ENCODE results near the gene OR1M1. TPM values are rescaled to one million over a fixed set of nuclear protein-coding genes. Genes with fewer than 3 reads are reported as not detected.
A peak's percentile ranks its signal among the peaks of the same experiment; 100 is the strongest.

OR1M1 gene
- total RNA-seq, 2 experiments from 2014 or later = not detected

DNA sequence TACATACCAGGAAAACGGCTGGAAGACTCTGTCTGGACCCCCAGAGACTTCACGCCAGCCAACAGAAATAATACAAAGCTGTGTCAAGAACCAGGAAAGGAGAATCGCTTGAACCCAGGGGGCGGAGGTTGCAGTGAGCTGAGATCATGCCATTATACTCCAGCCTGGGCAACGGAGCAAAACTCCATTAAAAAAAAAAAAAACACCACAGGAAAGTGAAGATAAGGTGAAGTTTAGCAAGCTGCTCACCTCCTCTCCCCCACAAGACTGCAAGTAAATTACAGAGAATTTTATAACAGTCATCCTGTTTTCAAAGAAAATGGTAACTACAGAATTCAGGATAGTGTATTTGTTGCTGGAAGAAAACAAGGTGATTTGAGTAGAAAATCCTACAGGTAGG, 29.7 kb downstream of the OR1M1 start:
- no peaks in the 10 kb centered on the region for H3K9me3 Mint-ChIP-seq
- H3K27me3 Mint-ChIP-seq = peaks cover 8% of the 10 kb centered on the region
- POLR2A ChIA-PET = no interaction called here
- no peak for DNase-seq
- no peak overlapping the region for H3K4me3 Mint-ChIP-seq
- ATAC-seq (ENCODE audit: low read depth) = no peak
- H3K36me3 Mint-ChIP-seq = no peaks in the 10 kb centered on the region
- H3K4me1 Mint-ChIP-seq = no peaks in the 10 kb centered on the region
- H3K27ac Mint-ChIP-seq = no peak overlapping the region

DNA sequence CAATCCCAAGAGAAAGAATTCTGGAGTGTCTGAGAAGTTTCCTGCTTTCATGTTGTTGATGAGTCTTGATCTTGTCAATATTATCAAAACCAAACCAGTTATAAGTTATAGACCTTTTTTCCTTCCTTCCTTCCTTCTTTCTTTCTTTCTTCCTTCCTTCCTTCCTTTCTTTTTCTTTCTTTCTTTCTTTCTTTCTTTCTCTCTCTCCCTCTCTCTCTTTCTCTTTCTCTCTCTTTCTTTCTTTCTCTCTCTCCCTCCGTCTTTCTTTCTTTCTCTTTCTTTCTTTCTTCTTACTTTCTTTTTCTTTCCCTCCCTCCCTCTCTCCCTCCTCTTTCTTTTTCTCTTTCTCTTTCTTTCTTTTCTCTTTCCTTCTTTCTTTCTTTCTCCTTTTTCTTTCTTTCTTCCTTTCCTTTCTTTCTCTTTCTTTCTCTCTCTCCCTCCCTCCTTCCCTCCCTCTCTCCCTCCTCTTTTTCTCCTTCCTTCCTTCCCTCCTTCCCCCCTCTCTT, 40.1 kb downstream of the OR1M1 start, which contains the start of gene OR7G3:
Gene OR7G3 (minus strand): TSS at position 51 of the 506 bp plus-strand sequence. CDS start 0 bp downstream, at position 51.
- H3K4me3 Mint-ChIP-seq = no peak within 1 kb of the TSS

DNA sequence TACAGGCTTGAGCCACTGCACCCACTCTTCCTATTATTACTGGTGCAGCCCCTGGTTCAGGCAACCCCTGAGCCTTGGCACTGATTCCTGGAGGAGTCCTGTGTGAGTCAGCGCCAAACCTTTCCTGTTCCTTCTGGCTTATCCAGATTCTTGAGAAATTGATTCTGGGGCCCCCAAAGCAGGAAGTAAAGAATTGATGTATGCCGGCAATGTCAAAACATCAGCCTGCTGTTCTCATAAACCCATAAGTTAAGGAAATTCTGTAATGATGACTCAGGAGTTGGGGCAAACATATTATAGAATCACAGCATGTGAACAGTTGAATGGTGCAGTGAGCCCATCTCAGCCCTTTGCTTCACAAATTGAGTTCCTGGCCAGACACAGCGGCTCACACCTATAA, 41.3 kb downstream of the OR1M1 start:
- ATAC-seq (ENCODE audit: low read depth) (no peak), DNase-seq (no peak)
- Mint-ChIP-seq H3K4me1 (peaks cover 11% of the 10 kb centered on the region), H3K4me3 (no peak overlapping the region), H3K36me3 (no peaks in the 10 kb centered on the region), H3K27me3 (peaks cover 8% of the 10 kb centered on the region), H3K27ac (no peak overlapping the region), H3K9me3 (no peaks in the 10 kb centered on the region)
- POLR2A ChIA-PET = no interaction called here

More for the DNA sequence above, 40.1 kb downstream of the OR1M1 start, which contains the start of gene OR7G3:
- ATAC-seq (ENCODE audit: low read depth) (no peak), DNase-seq (no peak)
- no peaks in the 10 kb centered on the region for H3K36me3 Mint-ChIP-seq
- peaks cover 8% of the 10 kb centered on the region for H3K27me3 Mint-ChIP-seq
- no peaks in the 10 kb centered on the region for H3K9me3 Mint-ChIP-seq
- peaks cover 11% of the 10 kb centered on the region for H3K4me1 Mint-ChIP-seq
- H3K27ac Mint-ChIP-seq = no peak within 1 kb of the TSS
- POLR2A ChIA-PET = no interaction called here

DNA sequence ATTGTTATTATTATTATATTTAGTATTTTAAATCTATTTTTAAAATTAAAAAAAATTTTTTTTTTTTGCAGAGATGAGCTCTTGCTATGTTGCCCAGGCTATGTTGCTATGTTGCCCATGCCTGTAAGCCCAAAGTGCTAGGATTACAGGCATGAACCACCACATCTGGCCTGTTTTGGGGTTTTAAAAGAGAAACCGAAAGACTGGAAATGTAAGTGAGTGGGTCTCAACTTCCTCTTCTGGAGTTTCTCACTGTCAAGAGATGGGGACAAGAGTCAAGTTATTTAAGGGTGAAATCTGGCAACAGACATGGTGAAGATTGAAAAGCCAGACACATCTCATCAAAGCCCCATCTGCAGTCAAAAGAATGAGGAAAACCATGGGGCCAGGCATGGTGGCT, 44.1 kb downstream of the OR1M1 start:
- H3K4me1 Mint-ChIP-seq = peaks cover 11% of the 10 kb centered on the region
- DNase-seq = no peak
- H3K4me3 Mint-ChIP-seq = peak overlapping the region; percentile 25

DNA sequence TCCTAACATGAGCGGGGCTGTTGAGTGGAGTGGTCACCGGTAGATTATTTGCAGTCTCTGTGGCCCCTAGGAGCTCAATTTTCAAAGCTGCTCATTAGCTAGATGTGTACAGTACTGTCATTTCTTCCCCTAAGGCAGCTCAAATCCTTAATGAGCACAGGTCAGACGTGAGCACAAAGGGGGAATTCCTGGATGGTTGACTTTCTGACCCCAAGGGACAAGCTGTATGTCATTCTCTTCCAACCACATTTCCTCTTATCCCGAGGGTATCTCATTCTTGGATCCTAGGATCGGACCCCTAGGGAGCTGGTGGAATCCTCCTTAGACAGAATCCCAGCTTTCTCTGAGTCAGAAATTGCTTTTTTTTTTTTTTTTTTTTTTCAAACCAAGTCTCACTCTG, 45.6 kb downstream of the OR1M1 start:
- Mint-ChIP-seq H3K4me1 (peaks cover 14% of the 10 kb centered on the region), H3K36me3 (no peaks in the 10 kb centered on the region), H3K27ac (no peak overlapping the region), H3K4me3 (no peak overlapping the region), H3K27me3 (peaks cover under 1% of the 10 kb centered on the region), H3K9me3 (no peaks in the 10 kb centered on the region)
- POLR2A ChIA-PET = interaction anchor here (0.6 kb wide), 1 partner anchor 151 kb away, joined by 3 read pairs; no protein-coding TSS in a partner anchor
- no peak for ATAC-seq (ENCODE audit: low read depth)
- no peak for DNase-seq

More for the DNA sequence above, 44.1 kb downstream of the OR1M1 start:
- POLR2A ChIA-PET = interaction anchor here (0.6 kb wide), 1 partner anchor 37 kb away, joined by 7 read pairs; no protein-coding TSS in a partner anchor
- Mint-ChIP-seq H3K27ac (peak overlapping the region; percentile 76), H3K36me3 (no peaks in the 10 kb centered on the region), H3K27me3 (peaks cover 8% of the 10 kb centered on the region), H3K9me3 (no peaks in the 10 kb centered on the region)
- peak; percentile 68 for ATAC-seq (ENCODE audit: low read depth)

DNA sequence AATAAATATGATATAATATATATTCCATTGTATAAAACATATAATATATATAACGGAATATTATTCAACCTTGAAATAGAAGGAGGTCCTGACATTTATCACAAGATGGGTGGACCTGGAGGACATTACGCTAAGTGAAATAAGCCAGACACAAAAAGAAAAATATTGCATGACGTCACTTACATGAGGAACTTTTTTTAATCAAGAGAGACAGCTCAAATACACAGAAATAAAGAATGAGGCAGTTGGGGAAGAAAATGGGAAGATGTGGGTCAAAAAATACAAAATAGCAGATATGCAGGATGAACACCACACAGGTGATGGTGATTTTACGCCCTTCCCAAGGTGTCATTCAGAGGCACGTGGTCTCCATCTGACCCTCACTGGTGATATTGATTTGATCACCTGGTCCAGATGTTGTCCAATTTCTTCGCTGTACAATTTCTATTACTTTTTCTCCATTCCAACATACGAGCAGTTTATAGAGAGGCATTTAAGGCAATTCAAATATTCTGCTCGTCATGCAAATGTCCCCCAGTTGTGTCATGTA, 52.8 kb downstream of the OR1M1 start:
- H3K27me3 Mint-ChIP-seq = no peaks in the 10 kb centered on the region
- H3K9me3 Mint-ChIP-seq = peaks cover 6% of the 10 kb centered on the region
- peak overlapping the region; percentile 96 for H3K27ac Mint-ChIP-seq
- peaks cover 25% of the 10 kb centered on the region for H3K36me3 Mint-ChIP-seq
- peak; percentile 8 for ATAC-seq (ENCODE audit: low read depth)
- H3K4me1 Mint-ChIP-seq = peaks cover 26% of the 10 kb centered on the region
- peak overlapping the region; percentile 90 for H3K4me3 Mint-ChIP-seq
- DNase-seq = no peak
- POLR2A ChIA-PET = no interaction called here

DNA sequence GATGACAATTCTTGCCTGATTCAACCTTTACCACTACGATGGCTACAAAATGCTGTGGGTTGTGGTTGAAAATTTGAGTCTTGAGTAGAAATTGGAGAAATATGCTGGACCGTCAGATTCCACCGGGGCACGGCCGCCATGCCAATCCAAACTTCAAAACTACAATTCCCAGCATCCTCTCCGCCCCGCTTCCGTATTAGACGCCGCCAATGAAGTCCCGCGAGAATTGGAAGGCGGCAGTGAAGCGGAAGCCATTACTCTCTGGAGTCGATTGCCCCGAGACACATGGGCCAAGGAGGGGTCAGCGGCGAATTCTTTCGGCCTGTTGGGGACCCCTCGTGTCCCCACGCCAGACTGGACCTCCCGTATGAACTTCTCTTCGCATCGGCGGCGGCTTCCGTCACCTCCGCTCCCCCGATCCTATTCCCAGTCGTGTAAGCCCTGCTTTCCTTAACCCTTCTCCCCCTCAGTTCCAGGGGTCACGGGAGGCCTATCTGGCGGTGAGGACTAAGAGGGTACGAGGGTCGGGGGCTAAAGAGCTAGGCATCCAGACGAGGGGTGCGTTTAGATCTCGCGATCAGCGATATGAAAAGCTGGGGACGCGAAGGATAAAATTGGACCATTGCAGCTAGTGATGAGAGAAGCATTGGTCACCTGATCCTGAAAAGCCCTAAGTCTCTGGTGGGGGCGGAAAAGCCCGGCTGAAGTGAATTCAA, 53.5 kb downstream of the OR1M1 start, which contains the start of gene ZNF317:
Gene ZNF317 (plus strand): TSS at position 239 of the 716 bp plus-strand sequence. CDS start 15,620 bp downstream, outside the sequence.
- H3K36me3 Mint-ChIP-seq = peaks cover 31% of the 10 kb centered on the region
- H3K9me3 Mint-ChIP-seq = peaks cover 9% of the 10 kb centered on the region
- H3K27ac Mint-ChIP-seq = peak within 1 kb of the TSS; percentile 96
- no peaks in the 10 kb centered on the region for H3K27me3 Mint-ChIP-seq
- peaks cover 28% of the 10 kb centered on the region for H3K4me1 Mint-ChIP-seq
- H3K4me3 Mint-ChIP-seq = peak within 1 kb of the TSS; percentile 90
- ATAC-seq (ENCODE audit: low read depth) (peak; percentile 81), DNase-seq (peak; percentile 82)
- POLR2A ChIA-PET = interaction anchor here (0.5 to 1.1 kb wide), 2 partner anchors 295 to 443 kb away, joined by 3 to 4 read pairs; partner anchors contain the start of gene ZNF266

DNA sequence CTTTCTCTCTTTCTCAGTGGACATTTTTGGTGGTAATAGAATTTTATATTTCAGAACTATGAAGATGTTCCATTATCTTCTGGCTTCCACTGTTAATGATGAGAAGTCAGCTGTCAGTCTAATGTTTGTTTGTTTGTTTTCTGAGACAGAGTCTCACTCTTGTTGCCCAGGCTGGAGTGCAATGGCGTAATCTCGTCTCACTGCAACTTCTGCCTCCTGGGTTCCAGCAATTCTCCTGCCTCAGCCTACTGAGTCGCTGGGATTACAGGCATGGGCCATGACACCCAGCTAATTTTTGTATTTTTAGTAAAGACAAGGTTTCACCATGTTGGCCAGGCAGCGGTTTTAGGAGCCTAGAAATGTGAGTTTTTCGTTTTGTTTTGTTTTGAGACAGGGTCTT, 58.1 kb downstream of the OR1M1 start:
- Mint-ChIP-seq H3K4me3 (no peak overlapping the region), H3K27ac (no peak overlapping the region), H3K9me3 (peaks cover 35% of the 10 kb centered on the region), H3K4me1 (peaks cover 22% of the 10 kb centered on the region), H3K36me3 (peaks cover 73% of the 10 kb centered on the region), H3K27me3 (no peaks in the 10 kb centered on the region)
- ATAC-seq (ENCODE audit: low read depth) (no peak), DNase-seq (no peak)
- POLR2A ChIA-PET = no interaction called here

Other genes starting within 250 kb of the OR1M1 start
- gene MUC16, start 76.7 kb upstream of the OR1M1 start, total RNA-seq = under 1 TPM; 0.03 to 0.09 TPM
- gene OR7G2, start 20.4 kb downstream of the OR1M1 start, total RNA-seq = not detected
- not detected for gene OR7G1, start 28.7 kb downstream of the OR1M1 start, total RNA-seq
- gene OR7G3, start 39.9 kb downstream of the OR1M1 start, total RNA-seq = not detected
- gene ZNF317, start 53.3 kb downstream of the OR1M1 start, total RNA-seq = 10 to 100 TPM; 49.7 to 50.0 TPM
- not detected for gene OR7D2, start 91.9 kb downstream of the OR1M1 start, total RNA-seq
- gene OR7D4, start 132.5 kb downstream of the OR1M1 start, total RNA-seq = not detected
- gene OR7E24, start 163.9 kb downstream of the OR1M1 start, total RNA-seq = not detected
- 10 to 100 TPM; 13.1 to 14.2 TPM for gene ZNF699, start 222.8 kb downstream of the OR1M1 start, total RNA-seq
- 10 to 100 TPM; 29.1 to 29.6 TPM for gene ZNF559, start 237.1 kb downstream of the OR1M1 start, total RNA-seq